Measurements from ENCODE around the gene MBOAT2. TPM values are rescaled to one million over a fixed set of nuclear protein-coding genes. Genes with fewer than 3 reads are reported as not detected.

Gene MBOAT2
- total and polyA plus RNA-seq, 2 of the 13 experiments (the other 11 are each of a cell fraction or from before 2014, with no cell fraction given) = 0.11 to 0.36 TPM

GRCh38 chr2:8981876-8982275 is 21.6 kb downstream of the MBOAT2 start:
- no peaks in the 10 kb centered on the region for H3K4me1 ChIP-seq (ENCODE audit: insufficient read depth, low read length)
- no peak for FAIRE-seq
- ChIA-PET POLR2A (no interaction called here), CTCF (ENCODE audit: low intra/inter-chr PET ratio, low total read pairs) (no interaction called here)
- TF ChIP-seq, protein P1, sequence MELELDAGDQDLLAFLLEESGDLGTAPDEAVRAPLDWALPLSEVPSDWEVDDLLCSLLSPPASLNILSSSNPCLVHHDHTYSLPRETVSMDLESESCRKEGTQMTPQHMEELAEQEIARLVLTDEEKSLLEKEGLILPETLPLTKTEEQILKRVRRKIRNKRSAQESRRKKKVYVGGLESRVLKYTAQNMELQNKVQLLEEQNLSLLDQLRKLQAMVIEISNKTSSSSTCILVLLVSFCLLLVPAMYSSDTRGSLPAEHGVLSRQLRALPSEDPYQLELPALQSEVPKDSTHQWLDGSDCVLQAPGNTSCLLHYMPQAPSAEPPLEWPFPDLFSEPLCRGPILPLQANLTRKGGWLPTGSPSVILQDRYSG (CRISPR knock-in tag; IDR thresholded peaks at IDR 0.05) = no peak
- TF ChIP-seq ZNF891 (CRISPR knock-in tag; IDR thresholded peaks at IDR 0.05) (no peak), GATA4 (IDR thresholded peaks at IDR 0.05; ENCODE audit: borderline replicate concordance, low read depth) (no peak), PRMT3 (CRISPR knock-in tag; IDR thresholded peaks at IDR 0.05; ENCODE audit: borderline replicate concordance, low read depth) (no peak)
- no peak overlapping the region for H2AFZ ChIP-seq (ENCODE audit: low read length)
- H3K9ac ChIP-seq (ENCODE audit: insufficient read depth, low read depth, low read length) = no peak overlapping the region
- no peaks in the 10 kb centered on the region for H3K79me2 ChIP-seq (ENCODE audit: insufficient read depth, low read length)
- H3K27me3 ChIP-seq (ENCODE audit: control insufficient read depth in 1 of 2, insufficient read depth in 2 of 2, low read length in 2 of 2) = no peaks in the 10 kb centered on the region
- no peak for ATAC-seq
- 28% methylated on average over 7 of the region's 7 CpGs for WGBS (ENCODE audit: low lambda C conversion rate)
- H3K4me3 ChIP-seq (replicated peaks in 1 of 3; ENCODE audit: insufficient read depth in 1 of 3, low read depth in 2 of 3, low read length in 3 of 3) = no peak overlapping the region
- BruUV-seq (replicated peaks) = no TSS peak
- no peaks in the 10 kb centered on the region for H3K9me3 ChIP-seq (ENCODE audit: low read length)
- intact Hi-C loops (cut with micrococcal nuclease; ENCODE audit: unreplicated experiment) (no loop called here), in situ Hi-C loops (cut with HindIII; ENCODE audit: extremely low pct_ligation_motif_present, low pct_unique_long_range_greater_than_20kb) (loop anchor here (10.0 kb wide), 1 partner anchor 107 kb away; no protein-coding TSS in a partner anchor)
- H4K20me1 ChIP-seq (ENCODE audit: insufficient read depth, low read length) = no peaks in the 10 kb centered on the region
- H3K27ac ChIP-seq (ENCODE audit: extremely low read length, insufficient read depth, low read length) = no peak overlapping the region
- no peaks in the 10 kb centered on the region for H3K36me3 ChIP-seq (replicated peaks in 1 of 2; ENCODE audit: control insufficient read depth in 1 of 2, insufficient read depth in 2 of 2, low read length in 2 of 2)
- H3K4me2 ChIP-seq (ENCODE audit: low read depth, low read length) = no peak overlapping the region
- DNase-seq (ENCODE audit: low spot score) = no peak

DNA sequence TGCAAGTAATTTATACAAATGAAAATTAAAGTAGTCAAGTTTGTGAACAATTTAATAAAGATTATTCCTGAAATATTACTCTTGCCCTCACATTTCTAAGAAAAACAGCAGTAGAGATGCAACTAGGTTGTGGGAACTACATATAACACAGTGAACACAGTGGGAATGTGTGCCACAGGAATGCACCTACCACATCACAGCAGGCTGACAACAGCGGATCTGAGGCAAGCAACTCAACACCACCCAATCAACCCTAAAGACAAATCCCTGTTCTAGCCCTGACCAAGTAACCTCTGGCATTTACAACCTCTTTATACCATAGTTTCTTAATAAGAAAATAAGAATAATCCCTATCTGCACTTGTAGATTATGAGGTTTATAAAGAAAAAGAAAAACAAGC is 23.4 kb downstream of the MBOAT2 start:
- H3K36me3 ChIP-seq (replicated peaks in 1 of 2; ENCODE audit: control insufficient read depth in 1 of 2, insufficient read depth in 2 of 2, low read length in 2 of 2) = no peaks in the 10 kb centered on the region
- H3K4me3 ChIP-seq (replicated peaks in 1 of 3; ENCODE audit: insufficient read depth in 1 of 3, low read depth in 2 of 3, low read length in 3 of 3) = no peak overlapping the region
- FAIRE-seq = no peak
- no peak for DNase-seq (ENCODE audit: low spot score)
- no peaks in the 10 kb centered on the region for H3K27me3 ChIP-seq (ENCODE audit: control insufficient read depth in 1 of 2, insufficient read depth in 2 of 2, low read length in 2 of 2)
- H3K9ac ChIP-seq (ENCODE audit: insufficient read depth, low read depth, low read length) = no peak overlapping the region
- H4K20me1 ChIP-seq (ENCODE audit: insufficient read depth, low read length) = no peaks in the 10 kb centered on the region
- ChIA-PET CTCF (ENCODE audit: low intra/inter-chr PET ratio, low total read pairs) (no interaction called here), POLR2A (no interaction called here)
- WGBS (ENCODE audit: low lambda C conversion rate) = 94% methylated on average over 1 of the region's 1 CpG
- ATAC-seq = no peak
- no peaks in the 10 kb centered on the region for H3K4me1 ChIP-seq (ENCODE audit: insufficient read depth, low read length)
- no TSS peak for BruUV-seq (replicated peaks)
- H3K27ac ChIP-seq (ENCODE audit: extremely low read length, insufficient read depth, low read length) = no peak overlapping the region
- no peak overlapping the region for H2AFZ ChIP-seq (ENCODE audit: low read length)
- no peaks in the 10 kb centered on the region for H3K9me3 ChIP-seq (ENCODE audit: low read length)
- no peak overlapping the region for H3K4me2 ChIP-seq (ENCODE audit: low read depth, low read length)
- no peak for TF ChIP-seq ZNF333 (CRISPR knock-in tag; IDR thresholded peaks at IDR 0.05; ENCODE audit: borderline replicate concordance)
- no peak for TF ChIP-seq ZBTB34 (CRISPR knock-in tag; IDR thresholded peaks at IDR 0.05)
- TF ChIP-seq ZNF572 (CRISPR knock-in tag; IDR thresholded peaks at IDR 0.05) = no peak
- TF ChIP-seq ZNF20 (CRISPR knock-in tag; IDR thresholded peaks at IDR 0.05) = no peak
- no peak for TF ChIP-seq ZC3H13 (CRISPR knock-in tag; IDR thresholded peaks at IDR 0.05)
- no peak for TF ChIP-seq MEIS2 (CRISPR knock-in tag; IDR thresholded peaks at IDR 0.05)
- no peak for TF ChIP-seq ZNF770 (CRISPR knock-in tag; IDR thresholded peaks at IDR 0.05)
- in situ Hi-C loops (cut with HindIII; ENCODE audit: extremely low pct_ligation_motif_present, low pct_unique_long_range_greater_than_20kb) (loop anchor here (10.0 kb wide), 1 partner anchor 105 kb away; no protein-coding TSS in a partner anchor), intact Hi-C loops (cut with micrococcal nuclease; ENCODE audit: unreplicated experiment) (no loop called here)
- no peaks in the 10 kb centered on the region for H3K79me2 ChIP-seq (ENCODE audit: insufficient read depth, low read length)

All from HepG2 (cell line).